Measurements from ENCODE around the gene CRYBA1.
A peak's percentile ranks its signal among the peaks of the same experiment; 100 is the strongest.
"Not testable (repeated sequence)": the region's sequence is repeated elsewhere in the genome, so short reads cannot be mapped to it uniquely, and the experiment has no call there.

The CRYBA1 gene

DNA sequence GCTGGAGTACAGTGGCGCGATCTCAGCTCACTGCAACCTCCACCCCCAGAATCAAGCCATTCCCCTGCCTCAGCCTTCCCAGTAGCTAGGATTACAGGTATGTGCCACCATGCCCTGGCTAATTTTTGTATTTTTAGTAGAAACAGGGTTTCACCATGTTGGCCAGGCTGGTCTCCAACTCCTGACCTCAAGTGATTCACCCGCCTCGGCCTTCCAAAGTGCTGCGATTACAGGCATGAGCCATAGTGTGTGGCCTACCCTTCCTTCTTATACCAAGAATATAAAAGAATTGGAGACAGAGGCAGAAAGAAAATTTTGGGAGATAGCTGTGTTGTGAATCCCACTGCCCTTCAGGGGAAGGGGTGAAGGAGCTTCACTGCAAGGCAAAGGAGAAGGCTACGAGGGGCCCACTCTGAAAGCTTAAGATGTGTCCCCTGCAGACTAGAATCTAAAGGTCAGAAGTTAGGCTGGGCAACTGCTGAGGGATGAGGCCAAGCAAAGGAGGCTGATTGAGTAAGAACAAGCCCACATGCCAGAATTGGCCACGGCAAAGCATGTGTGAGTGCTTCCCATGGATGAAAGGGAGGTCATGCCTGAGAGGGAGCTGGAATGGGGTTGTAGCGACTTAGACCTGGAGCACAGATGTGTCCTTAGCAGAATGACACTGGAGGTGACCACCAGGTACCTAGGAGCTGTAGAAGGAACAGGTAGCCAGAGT, 8.4 kb upstream of the CRYBA1 start:
- DNase-seq (ENCODE audit: low read depth) = peak; percentile 81

- DNase-seq (ENCODE audit: low read depth) = no peak
These were observed 6.2 kb upstream of the CRYBA1 start for GRCh38 chr17:29240477-29240876.

- DNase-seq (ENCODE audit: low read depth) = peak; percentile 93
These were observed 5.4 kb upstream of the CRYBA1 start for GRCh38 chr17:29240968-29241963.

DNA sequence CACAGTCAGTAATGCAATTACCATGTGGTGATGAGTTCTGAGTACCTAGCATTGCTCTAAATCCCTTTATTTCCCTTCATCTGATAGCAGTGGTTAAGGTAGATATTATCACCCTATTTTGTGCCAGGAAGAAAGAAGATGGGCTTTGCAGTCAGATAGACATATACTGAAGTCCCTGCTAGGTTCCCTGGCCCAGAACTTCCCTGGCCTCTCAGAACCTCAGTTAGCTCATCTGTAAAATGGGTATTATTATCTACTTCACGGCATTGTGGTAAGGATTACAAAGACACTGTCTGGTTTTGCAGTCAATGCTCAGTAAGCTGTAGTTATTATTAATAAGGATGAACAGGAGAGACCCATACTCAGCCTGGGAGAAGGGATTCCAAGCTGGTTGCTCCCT, 4.6 kb upstream of the CRYBA1 start:
- DNase-seq (ENCODE audit: low read depth) = no peak

DNA sequence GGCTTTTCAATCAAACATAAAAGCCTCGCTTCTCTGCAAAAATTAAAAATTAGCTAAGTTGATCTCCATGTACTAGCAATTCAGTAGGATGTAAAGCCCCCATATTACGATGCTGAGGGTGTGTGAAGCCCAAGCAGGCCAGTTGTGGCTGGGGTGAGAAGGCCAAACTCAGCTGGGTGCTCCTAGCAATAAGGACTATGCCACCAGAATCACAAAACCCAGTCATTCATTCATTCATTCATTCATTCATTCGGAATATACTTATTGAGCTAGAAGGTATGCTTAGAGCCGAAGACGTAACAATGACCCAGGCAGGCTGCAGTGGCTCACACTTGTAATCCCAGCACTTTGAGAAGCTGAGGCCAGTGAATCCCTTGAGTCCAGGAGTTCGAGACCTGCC, 3.9 kb upstream of the CRYBA1 start:
- no peak for DNase-seq (ENCODE audit: low read depth)

GRCh38 chr17:29243792-29244191, 2.9 kb upstream of the CRYBA1 start:
- peak; percentile 49 for DNase-seq (ENCODE audit: low read depth)

- DNase-seq (ENCODE audit: low read depth) = no peak
These were observed 1.3 kb upstream of the CRYBA1 start for GRCh38 chr17:29245401-29245800.

GRCh38 chr17:29247219-29247618, 560 bp downstream of the CRYBA1 start:
- no peak for DNase-seq (ENCODE audit: low read depth)

DNA sequence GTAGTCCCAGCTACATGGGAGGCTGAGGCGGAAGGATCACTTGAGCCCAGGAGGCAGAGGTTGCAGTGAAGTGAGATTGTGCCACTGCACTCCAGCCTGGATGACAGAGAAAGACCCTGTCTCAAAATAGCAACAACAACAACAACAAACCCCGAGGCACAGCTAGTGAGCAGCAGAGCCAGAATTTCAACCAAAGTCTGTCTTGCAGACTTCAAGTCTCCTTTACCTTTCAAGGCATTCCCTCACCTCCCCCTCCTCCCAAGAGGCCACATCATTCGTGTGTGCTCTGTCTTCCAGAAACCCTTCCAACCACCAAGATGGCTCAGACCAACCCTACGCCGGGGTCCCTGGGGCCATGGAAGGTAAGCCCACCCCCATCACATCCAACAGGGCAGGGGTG, 2.2 kb downstream of the CRYBA1 start:
- no peak for DNase-seq (ENCODE audit: low read depth)

- no peak for DNase-seq (ENCODE audit: low read depth)
These were observed 4.0 kb downstream of the CRYBA1 start for GRCh38 chr17:29250666-29251065.

GRCh38 chr17:29251184-29251583, 4.5 kb downstream of the CRYBA1 start:
- DNase-seq (ENCODE audit: low read depth) = no peak

GRCh38 chr17:29252101-29252791, 5.6 kb downstream of the CRYBA1 start:
- peak; percentile 55 for DNase-seq (ENCODE audit: low read depth)

DNA sequence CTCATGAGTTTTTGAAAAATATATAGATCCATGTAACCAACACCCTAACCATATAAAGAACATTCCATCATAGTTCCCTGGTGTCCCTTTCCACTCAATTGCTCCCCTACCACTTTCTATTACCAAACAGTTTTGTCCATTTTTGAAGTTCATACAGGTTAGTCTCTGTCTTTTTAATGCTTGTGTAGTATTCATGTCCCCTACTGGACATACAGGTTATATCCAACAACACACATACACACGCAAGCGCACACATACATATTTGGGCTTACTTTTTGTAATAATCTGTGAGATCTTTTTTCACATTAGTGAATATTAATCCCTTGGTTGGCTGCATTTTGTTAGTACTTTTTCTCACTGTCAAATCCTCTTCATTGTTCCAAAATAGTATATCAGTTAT, 6.4 kb downstream of the CRYBA1 start:
- no peak for DNase-seq (ENCODE audit: low read depth)

- DNase-seq (ENCODE audit: low read depth) = no peak
These were observed 9.4 kb downstream of the CRYBA1 start for GRCh38 chr17:29255926-29256522.

DNA sequence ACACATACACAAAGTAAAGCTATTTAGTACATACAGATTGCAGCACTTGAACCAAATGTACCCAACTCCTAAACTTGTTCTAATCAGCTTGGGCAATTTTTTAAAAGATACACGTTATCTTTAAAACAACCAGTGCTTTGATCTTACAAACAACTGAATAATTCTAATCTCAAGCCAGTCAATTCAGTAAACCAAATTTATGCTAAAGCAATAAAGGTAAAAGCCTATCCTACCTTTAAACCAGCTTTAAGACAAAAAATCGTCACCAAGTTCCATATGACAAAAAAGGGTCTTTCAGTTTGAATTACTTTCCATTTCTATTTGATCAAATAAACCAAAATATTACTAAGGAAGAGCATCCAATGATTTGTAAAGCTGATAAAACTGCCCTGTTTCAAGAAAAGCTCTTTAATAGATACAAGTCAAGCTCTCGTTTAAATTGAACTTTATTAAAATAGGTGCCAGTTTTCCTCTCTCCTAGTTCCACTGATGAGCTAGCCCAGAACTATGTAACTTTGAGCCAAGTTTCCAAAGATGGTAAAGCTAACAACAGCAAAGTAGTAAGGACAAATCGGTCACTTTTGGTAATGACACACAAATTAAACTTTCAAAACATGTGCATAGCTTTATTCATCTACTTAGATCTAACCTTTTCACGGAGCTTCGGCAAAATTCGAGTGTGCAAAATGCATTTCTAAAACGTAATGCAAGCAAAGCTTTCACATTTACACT, 10.2 kb downstream of the CRYBA1 start:
- peak; percentile 64 for DNase-seq (ENCODE audit: low read depth)

DNA sequence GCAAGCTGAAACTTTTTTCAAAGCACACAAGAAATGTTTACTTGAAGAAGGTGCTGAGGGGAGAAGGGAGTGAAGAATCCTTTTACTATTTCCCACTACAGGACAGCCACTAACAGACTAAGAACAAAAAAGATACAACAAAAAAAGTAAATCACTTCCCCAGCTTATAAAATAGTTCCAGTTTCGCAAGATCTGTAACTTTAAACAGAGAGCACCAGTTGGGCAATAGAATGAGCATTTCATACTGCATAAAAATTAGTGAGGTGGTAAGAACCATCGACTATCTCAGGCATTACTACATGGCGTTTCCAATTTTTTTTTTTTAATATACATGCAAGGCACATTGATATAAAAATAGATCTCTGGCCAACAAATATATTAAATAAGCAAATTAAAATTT, 11.1 kb downstream of the CRYBA1 start:
- peak; percentile 74 for DNase-seq (ENCODE audit: low read depth)

DNA sequence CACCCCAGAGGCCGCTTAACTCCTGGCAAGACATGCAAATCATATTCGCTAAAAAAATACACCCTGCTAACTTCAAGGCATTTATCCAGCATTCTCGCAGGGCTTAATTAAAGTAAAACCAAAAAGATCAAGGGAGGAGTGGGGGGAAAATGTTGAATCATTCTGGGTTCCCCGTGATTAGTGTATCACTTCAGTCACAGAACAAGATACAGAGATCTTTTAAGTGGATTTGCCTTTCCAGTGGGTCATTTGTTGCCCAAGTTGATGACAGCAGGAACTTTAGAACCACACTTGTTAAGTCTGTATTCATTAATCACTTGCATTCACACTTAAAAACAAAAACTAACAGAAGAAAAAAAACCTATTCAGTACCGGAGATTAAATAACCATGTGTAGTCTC, 17.3 kb downstream of the CRYBA1 start:
- no peak for DNase-seq (ENCODE audit: low read depth)

- not testable (repeated sequence) for DNase-seq (ENCODE audit: low read depth)
These were observed 25.3 kb downstream of the CRYBA1 start for GRCh38 chr17:29271980-29272379.

- no peak for DNase-seq (ENCODE audit: low read depth)
These were observed 27.3 kb downstream of the CRYBA1 start for GRCh38 chr17:29273924-29274323.

- no peak for DNase-seq (ENCODE audit: low read depth)
These were observed 32.0 kb downstream of the CRYBA1 start for GRCh38 chr17:29278692-29279091.

DNA sequence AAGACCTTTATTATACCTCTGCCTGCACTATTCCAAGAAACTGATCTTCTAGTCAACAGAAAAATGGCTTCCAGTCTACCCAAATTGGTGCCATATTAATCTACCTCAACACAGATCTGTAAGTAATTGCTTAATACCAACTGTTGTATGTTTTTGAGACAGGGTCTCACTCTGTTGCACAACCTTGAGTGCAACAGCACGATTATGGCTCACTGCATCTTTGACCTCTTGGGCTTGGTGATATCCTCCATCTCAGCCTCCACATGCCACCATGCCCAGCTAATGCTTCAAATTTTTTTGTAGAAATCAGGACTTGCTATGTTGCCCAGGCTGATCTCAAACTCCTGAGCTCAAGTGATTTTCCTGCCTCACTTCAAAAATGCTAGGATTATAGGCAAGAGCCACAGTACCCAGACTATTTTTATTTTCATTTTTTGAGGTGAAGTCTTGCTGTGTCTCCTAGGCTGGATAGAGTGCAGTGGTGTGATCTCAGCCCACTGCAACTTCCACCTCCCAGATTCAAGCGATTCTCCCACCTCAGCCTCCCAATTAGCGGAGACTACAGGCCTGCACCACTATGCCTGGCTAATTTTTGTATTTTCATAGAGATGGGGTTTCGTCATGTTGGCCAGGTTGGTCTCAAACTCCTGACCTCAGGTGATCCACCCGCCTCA, 32.9 kb downstream of the CRYBA1 start:
- DNase-seq (ENCODE audit: low read depth) = no peak

All from fibroblast of gingiva (primary cell).